Astrocyte of the cerebellum (primary cell): ENCODE data around the gene DCUN1D4.
"Not testable (repeated sequence)": the region's sequence is repeated elsewhere in the genome, so short reads cannot be mapped to it uniquely, and the experiment has no call there.

Source experiments
- DNase-seq: peaks from one replicate; pipeline ENCODE4 v3.0.0-alpha.2; 2011; ENCODE audit warnings: low read depth
- H3K4me3 ChIP-seq: 2 replicates; pipeline ENCODE4 v1.5.1; 2011; ENCODE audit warnings: mild to moderate bottlenecking, low read depth, low read length, moderate library complexity
- CTCF ChIP-seq: IDR thresholded peaks from 2 replicates; pipeline ENCODE4 v1.5.1; 2012; ENCODE audit warnings: low read length, low read depth, moderate library complexity, mild to moderate bottlenecking; ENCODE audit errors: missing control alignments
- in situ Hi-C: cut with HindIII; loops from 2 replicates; pipeline ENCODE4 v1.10.0; 2017; ENCODE audit warnings: low sequenced_read_pairs

The DCUN1D4 gene

GRCh38 chr4:51884606-51885005, 41.7 kb downstream of the DCUN1D4 start:
- no peak for TF ChIP-seq CTCF
- no peak overlapping the region for H3K4me3 ChIP-seq
- in situ Hi-C loops = no loop called here
- no peak for DNase-seq

GRCh38 chr4:51885363-51885762, 42.4 kb downstream of the DCUN1D4 start:
- in situ Hi-C loops = no loop called here
- TF ChIP-seq CTCF = peak; percentile 39
- H3K4me3 ChIP-seq = no peak overlapping the region
- peak; percentile 20 for DNase-seq

GRCh38 chr4:51890760-51891159, 47.8 kb downstream of the DCUN1D4 start:
- in situ Hi-C loops = no loop called here
- no peak for DNase-seq
- H3K4me3 ChIP-seq = no peak overlapping the region
- no peak for TF ChIP-seq CTCF

GRCh38 chr4:51893402-51893801, 50.4 kb downstream of the DCUN1D4 start:
- DNase-seq, in situ Hi-C loops, H3K4me3 ChIP-seq: not testable (repeated sequence)

GRCh38 chr4:51894059-51894645, 51.2 kb downstream of the DCUN1D4 start:
- in situ Hi-C loops = no loop called here
- no peak for TF ChIP-seq CTCF
- no peak overlapping the region for H3K4me3 ChIP-seq
- no peak for DNase-seq

GRCh38 chr4:51895158-51895557, 52.2 kb downstream of the DCUN1D4 start:
- in situ Hi-C loops = no loop called here
- DNase-seq = no peak
- H3K4me3 ChIP-seq = no peak overlapping the region

GRCh38 chr4:51895816-51896408, 53.0 kb downstream of the DCUN1D4 start:
- peak; percentile 88 for TF ChIP-seq CTCF
- in situ Hi-C loops = no loop called here

More at GRCh38 chr4:51895158-51895557, 52.2 kb downstream of the DCUN1D4 start:
- no peak for TF ChIP-seq CTCF

More at GRCh38 chr4:51895816-51896408, 53.0 kb downstream of the DCUN1D4 start:
- H3K4me3 ChIP-seq = no peak overlapping the region
- peak; percentile 41 for DNase-seq
